ENCODE measurements around the gene C11orf97. TPM values are rescaled to one million over a fixed set of nuclear protein-coding genes. Genes with fewer than 3 reads are reported as not detected.

C11orf97 gene
- total and polyA plus RNA-seq, 2 of the 13 experiments (the other 11 are each of a cell fraction or from before 2014, with no cell fraction given), result 0.35 TPM; not detected in 1

- TF ChIP-seq KMT2B (CRISPR knock-in tag; IDR thresholded peaks at IDR 0.05) (0 out of 2 replicates have a peak, but pooled peaks have one; percentile 46), ZNF7 (CRISPR knock-in tag; IDR thresholded peaks at IDR 0.05) (no peak), MXD4 (CRISPR knock-in tag; IDR thresholded peaks at IDR 0.05) (no peak), SIN3A (IDR thresholded peaks at IDR 0.05; ENCODE audit: borderline replicate concordance, low read depth, low read length) (peak; percentile 96; the same call in 1 of the 2 replicates), UBTF (CRISPR knock-in tag; IDR thresholded peaks at IDR 0.05) (peak; percentile 63; the same call in 1 of the 2 replicates), GRHL1 (CRISPR knock-in tag; conservative IDR thresholded peaks at IDR 0.05) (no peak), ZNF460 (CRISPR knock-in tag; IDR thresholded peaks at IDR 0.05; ENCODE audit: borderline replicate concordance) (no peak), BCL3 (CRISPR knock-in tag; IDR thresholded peaks at IDR 0.05) (no peak), ZNF543 (CRISPR knock-in tag; IDR thresholded peaks at IDR 0.05) (no peak), SETDB1 (CRISPR knock-in tag; IDR thresholded peaks at IDR 0.05; ENCODE audit: borderline replicate concordance) (no peak), HOMEZ (CRISPR knock-in tag; IDR thresholded peaks at IDR 0.05; ENCODE audit: low read depth) (no peak), ZNF605 (CRISPR knock-in tag; IDR thresholded peaks at IDR 0.05) (peak; percentile 50; the same call in 1 of the 2 replicates), ATF4 (CRISPR knock-in tag; IDR thresholded peaks at IDR 0.05) (no peak), ZNF766 (CRISPR knock-in tag; IDR thresholded peaks at IDR 0.05; ENCODE audit: borderline replicate concordance) (0 out of 2 replicates have a peak, but pooled peaks have one; percentile 61), ZSCAN9 (CRISPR knock-in tag; IDR thresholded peaks at IDR 0.05; ENCODE audit: borderline replicate concordance) (no peak), ZNF629 (CRISPR knock-in tag; conservative IDR thresholded peaks at IDR 0.05) (no peak), ZNF276 (CRISPR knock-in tag; IDR thresholded peaks at IDR 0.05; ENCODE audit: low read depth) (no peak), XRCC5 (optimal IDR thresholded peaks at IDR 0.05; ENCODE audit: low read length) (peak; percentile 65), CHCHD3 (CRISPR knock-in tag; IDR thresholded peaks at IDR 0.05) (no peak)
Measured at GRCh38 chr11:94511932-94512781, at the start of gene C11orf97 (continued).

Measured in HepG2 (cell line).